ENCODE results near the gene PLCD1. TPM values are rescaled to one million over a fixed set of nuclear protein-coding genes. Genes with fewer than 3 reads are reported as not detected.

The PLCD1 gene
- total RNA-seq, 1 donor from 2014 or later: 14.4 TPM

- intact Hi-C loops (cut with micrococcal nuclease): no loop called here
Observed at GRCh38 chr3:38017445-38018295, 11.8 kb downstream of the PLCD1 start.

- intact Hi-C loops (cut with micrococcal nuclease): no loop called here
Observed at GRCh38 chr3:38016847-38017444, 12.5 kb downstream of the PLCD1 start.

DNA sequence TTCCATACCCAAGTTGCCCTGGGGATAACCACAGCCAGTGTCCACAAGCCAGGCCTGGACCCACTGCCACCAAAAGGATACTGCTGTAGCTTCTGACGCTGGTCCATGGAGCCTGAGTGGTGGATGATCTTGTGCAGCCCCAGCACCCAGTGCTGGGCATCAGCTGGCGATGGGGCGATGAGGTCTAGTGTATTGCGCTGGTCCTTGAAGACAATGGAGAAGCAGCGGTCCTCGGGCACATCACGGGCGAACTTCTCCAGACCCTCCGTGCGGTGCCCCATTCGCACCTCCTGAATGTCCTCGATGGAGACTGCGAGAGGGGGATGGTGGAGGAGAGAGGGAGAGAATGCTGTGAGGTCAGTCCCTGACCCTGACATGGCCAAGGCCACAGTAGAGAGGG is 13.0 kb downstream of the PLCD1 start:
- intact Hi-C loops (cut with micrococcal nuclease): no loop called here

DNA sequence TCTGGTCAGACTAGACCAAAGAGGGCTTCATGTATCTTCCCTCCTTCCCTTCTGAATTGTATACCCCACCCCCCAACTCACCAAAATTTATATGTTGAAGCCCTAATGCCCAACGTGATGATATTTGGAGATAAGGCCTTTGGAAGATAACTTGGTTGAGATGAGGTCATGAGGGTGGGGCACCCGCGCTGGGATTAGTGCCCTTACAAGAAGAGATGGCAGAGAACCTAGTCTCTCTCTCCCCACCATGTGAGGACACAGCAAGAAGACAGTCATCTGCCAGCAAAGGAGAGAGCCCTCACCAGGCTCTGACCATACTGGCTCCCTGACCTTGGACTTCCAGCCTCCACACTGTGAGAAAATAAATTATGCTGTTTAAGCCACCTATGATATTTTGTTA is 13.5 kb downstream of the PLCD1 start:
- intact Hi-C loops (cut with micrococcal nuclease): no loop called here

DNA sequence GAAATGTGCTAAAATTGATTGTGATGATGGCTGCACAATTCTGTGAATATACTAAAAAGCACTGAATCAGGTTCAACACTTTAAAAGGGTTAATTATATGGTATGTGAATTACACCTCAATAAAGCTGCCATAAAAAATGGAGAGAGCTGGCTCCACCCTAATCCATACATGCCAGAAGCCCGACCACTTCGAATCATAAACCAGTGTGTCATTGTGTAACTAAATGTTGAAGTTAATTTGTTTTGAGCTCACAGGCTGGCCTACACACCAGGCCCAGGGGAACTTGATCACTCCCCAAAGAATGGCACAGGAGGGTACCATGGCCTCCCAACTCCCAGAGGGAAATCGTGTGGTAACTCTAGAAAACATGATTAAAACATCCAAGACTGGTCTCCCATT is 14.0 kb downstream of the PLCD1 start:
- intact Hi-C loops (cut with micrococcal nuclease): no loop called here

DNA sequence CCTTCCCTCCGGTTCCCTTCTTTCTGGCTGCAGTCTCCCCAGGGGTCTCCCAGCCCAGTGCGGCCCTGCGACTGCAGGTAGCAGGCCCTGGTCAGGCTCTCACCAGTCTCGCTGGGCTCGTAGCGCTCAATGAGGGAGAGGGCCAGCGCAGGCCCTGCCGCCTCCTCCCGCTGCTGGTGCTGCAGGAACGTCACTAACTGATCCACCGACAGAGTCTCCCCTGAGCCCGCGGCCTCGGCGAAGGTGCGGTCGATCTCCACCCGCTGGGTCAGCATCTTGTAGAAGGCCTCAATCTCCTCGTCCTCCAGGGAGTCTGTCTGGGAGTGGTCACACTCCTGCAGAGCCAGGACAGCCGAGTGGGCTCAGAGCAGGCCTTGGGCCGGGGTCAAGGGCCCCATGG is 18.3 kb downstream of the PLCD1 start:
- intact Hi-C loops (cut with micrococcal nuclease): no loop called here

GRCh38 chr3:38009807-38010591 is 19.4 kb downstream of the PLCD1 start:
- intact Hi-C loops (cut with micrococcal nuclease): no loop called here

DNA sequence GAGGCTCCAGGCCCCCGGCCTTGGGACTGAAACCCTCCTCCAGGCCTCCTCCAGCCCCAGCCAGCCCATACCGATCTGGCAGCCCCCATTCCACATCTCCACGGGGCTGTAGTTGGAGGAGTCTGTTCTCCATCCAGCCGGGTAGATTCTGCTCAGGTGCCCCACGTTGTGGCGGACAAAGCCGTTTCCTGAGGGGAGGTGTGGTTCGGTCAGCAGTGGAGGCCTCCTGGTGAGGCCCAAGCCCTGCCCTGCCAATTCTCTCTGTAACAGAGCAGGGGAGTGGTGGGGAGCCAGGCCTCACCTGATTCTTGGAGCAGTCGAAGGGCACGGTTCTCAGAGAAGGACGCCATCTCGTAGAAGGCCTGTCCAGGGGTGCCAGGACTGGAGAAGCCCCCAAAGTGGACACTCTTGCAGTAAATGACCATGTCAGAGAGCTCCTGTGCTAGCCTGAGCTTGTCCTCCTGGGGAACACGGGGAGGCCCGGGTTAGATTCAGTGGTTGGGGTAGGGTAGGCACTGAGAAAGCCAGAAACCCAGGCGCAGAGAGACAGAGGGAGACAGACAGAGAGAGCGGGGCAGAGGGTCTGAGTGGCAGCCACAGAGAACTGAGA is 20.4 kb downstream of the PLCD1 start:
- intact Hi-C loops (cut with micrococcal nuclease): no loop called here

DNA sequence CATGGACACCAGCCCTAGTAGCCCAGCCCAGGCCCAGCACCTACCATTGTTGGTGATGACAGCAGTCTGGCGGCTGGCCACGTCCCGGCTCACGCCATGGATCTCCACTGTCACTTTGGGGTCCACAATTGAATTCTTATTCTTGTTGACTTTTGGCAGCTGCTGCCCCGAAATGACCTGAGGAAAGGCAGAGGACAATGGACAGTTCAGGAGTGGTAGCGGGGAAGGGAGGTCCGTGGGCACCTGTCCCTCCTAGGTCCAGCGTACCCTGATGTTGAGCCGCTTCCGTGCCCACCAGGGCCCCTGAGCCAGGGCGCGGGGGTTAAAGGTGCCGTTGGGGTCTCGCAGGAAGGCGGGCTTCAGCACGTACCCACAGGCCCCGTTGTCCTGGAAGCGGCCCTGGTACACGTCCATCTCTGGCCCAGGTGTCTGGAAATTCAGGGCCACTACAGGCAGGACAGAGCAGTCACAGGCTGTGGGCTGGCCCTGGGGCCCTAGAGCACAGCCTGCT is 21.2 kb downstream of the PLCD1 start:
- intact Hi-C loops (cut with micrococcal nuclease): no loop called here

DNA sequence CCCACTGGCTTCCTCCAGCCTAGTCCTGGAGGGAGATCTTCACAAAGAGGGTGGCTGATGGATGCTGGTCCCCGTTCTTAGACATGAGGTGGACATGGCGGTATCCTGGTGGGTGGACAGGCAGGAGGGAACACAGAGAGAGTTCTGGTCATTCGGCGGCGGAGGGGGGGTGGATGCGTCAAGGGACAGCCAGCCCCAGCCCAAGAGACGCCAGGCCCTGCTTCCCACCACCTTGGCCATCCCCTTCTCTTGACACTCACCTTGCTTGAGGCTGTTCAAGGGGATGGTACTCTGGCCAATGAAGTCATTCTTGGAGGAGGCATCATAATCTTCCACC is 21.7 kb downstream of the PLCD1 start:
- intact Hi-C loops (cut with micrococcal nuclease): no loop called here

GRCh38 chr3:38006445-38006995 is 22.9 kb downstream of the PLCD1 start:
- intact Hi-C loops (cut with micrococcal nuclease): no loop called here

- intact Hi-C loops (cut with micrococcal nuclease): no loop called here
Observed at GRCh38 chr3:38006031-38006430, 23.4 kb downstream of the PLCD1 start.

- intact Hi-C loops (cut with micrococcal nuclease): no loop called here
Observed at GRCh38 chr3:38005076-38006020, 24.1 kb downstream of the PLCD1 start.

DNA sequence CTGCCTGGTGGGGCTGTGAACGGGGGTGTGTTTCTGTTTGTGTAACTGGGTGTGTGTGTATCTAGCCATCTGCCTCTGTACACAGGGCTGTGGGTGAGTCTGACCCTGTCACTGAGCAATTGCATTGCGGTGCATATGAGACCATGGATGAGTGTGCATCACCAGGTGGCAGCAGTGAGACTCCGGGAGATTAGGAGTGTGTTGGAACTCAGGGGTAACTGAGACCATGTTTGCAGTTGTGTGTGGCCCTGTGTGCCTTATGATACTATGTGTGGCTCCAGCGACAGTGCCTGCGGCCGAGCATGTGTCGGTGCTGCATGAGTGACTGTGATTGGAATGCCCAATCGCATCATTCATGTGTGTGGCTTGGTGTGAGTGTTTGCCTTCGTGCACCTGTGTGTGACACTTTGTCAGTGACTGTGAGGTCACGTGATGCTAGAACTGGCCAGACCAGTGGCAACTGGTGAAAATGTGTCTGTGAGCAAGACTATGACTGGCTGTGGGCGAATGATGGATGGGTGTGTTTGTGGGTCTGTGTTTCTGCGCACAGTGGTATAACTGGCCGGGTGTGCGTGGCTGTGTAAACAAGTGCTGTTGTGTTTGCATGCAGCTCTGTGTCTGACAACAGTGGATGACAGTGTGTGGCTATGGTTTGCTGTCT is 24.9 kb downstream of the PLCD1 start:
- intact Hi-C loops (cut with micrococcal nuclease): no loop called here

DNA sequence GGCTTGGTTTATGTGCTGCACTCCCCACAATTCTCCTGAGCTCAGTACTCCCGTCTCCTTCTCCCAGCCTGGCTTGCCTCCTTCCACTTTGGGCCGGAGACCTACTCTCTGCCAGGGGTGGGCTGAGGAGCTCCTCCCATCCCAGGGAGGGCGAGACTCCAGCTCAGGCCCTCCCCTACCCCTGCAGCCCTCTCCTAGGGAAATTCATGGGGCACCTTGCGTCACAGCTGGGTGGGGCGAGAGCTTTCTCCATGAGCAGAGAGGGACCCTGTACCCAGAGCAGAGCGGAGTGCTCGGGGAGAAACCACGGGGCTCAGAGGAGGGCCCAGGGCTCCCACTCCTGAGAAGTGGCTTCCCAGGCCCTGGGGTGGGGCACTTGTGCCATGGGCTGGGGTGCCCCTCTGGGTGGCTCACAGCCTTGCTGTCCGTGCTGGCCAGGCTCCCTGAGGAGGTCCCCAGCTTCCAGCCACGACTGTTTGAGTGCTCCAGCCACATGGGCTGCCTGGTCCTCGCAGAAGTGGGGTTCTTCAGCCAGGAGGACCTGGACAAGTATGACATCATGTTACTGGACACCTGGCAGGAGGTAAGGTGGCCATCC is 25.5 kb downstream of the PLCD1 start:
- intact Hi-C loops (cut with micrococcal nuclease): loop anchor here (1.0 kb wide), 1 partner anchor 30 kb away; no protein-coding TSS in a partner anchor

- intact Hi-C loops (cut with micrococcal nuclease): loop anchor here (1.0 kb wide), 1 partner anchor 29 kb away; no protein-coding TSS in a partner anchor
Observed at GRCh38 chr3:38003371-38003816, 26.0 kb downstream of the PLCD1 start.

GRCh38 chr3:38002940-38003339 is 26.5 kb downstream of the PLCD1 start:
- intact Hi-C loops (cut with micrococcal nuclease): loop anchor here (1.0 kb wide), 1 partner anchor 29 kb away; no protein-coding TSS in a partner anchor

DNA sequence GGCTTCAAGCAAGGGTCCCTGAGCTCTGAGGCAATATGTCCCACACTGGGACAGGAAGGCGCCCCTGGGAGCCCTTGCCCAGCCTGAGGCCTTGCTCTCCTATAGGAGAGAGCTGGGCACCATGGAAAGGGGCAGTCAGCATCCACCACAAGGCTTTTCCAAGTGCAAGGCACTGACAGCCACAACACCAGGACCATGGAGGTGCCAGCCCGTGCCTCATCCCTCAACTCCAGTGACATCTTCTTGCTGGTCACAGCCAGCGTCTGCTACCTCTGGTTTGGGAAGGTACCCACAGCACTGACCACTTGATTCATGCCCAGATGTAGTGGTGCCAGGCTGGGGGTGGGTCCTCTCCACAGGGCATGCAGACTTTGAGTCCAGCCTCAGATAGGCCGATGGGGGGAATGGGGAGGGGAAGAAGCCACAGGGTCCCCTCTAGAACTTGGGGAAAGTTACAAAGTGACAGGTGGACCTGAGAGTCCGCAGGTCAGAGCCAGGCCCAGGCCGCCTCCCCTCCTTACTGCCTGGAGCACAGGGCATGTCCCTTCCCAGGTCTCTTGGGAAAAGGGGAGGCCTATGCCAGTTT is 27.1 kb downstream of the PLCD1 start:
- intact Hi-C loops (cut with micrococcal nuclease): no loop called here

All from T-helper 2 cell treated with Interferon-gamma antibody and Interleukin-4, amounts not matched to agents 100 ng/mL and 5 ng/mL, for 36 hours (primary cell).